ENCODE measurements around the gene DEPDC1B. TPM values are rescaled to one million over a fixed set of nuclear protein-coding genes. Genes with fewer than 3 reads are reported as not detected.
A peak's percentile ranks its signal among the peaks of the same experiment; 100 is the strongest.

The DEPDC1B gene
- total RNA-seq, 1 donor from 2014 or later: 21.4 TPM

GRCh38 chr5:60671899-60672692 lies 27.9 kb downstream of the DEPDC1B start:
- no peak overlapping the region for H3K4me3 ChIP-seq (ENCODE audit: low read depth, low read length)
- DNase-seq (ENCODE audit: low read depth): no peak
- no peak for TF ChIP-seq CTCF (conservative IDR thresholded peaks at IDR 0.05; ENCODE audit: low read depth, low read length)

GRCh38 chr5:60670749-60671148 lies 29.2 kb downstream of the DEPDC1B start:
- DNase-seq (ENCODE audit: low read depth): no peak
- H3K4me3 ChIP-seq (ENCODE audit: low read depth, low read length): no peak overlapping the region
- TF ChIP-seq CTCF (conservative IDR thresholded peaks at IDR 0.05; ENCODE audit: low read depth, low read length): no peak

- DNase-seq (ENCODE audit: low read depth): no peak
- TF ChIP-seq CTCF (conservative IDR thresholded peaks at IDR 0.05; ENCODE audit: low read depth, low read length): peak; percentile 54
- H3K4me3 ChIP-seq (ENCODE audit: low read depth, low read length): no peak overlapping the region
These were observed 31.2 kb downstream of the DEPDC1B start for GRCh38 chr5:60668686-60669304.

GRCh38 chr5:60651872-60652620 lies 47.9 kb downstream of the DEPDC1B start:
- TF ChIP-seq CTCF (conservative IDR thresholded peaks at IDR 0.05; ENCODE audit: low read depth, low read length): no peak
- no peak overlapping the region for H3K4me3 ChIP-seq (ENCODE audit: low read depth, low read length)
- peak; percentile 72 for DNase-seq (ENCODE audit: low read depth)

GRCh38 chr5:60649288-60649917 lies 50.6 kb downstream of the DEPDC1B start:
- peak; percentile 29 for DNase-seq (ENCODE audit: low read depth)
- TF ChIP-seq CTCF (conservative IDR thresholded peaks at IDR 0.05; ENCODE audit: low read depth, low read length): peak; percentile 76
- H3K4me3 ChIP-seq (ENCODE audit: low read depth, low read length): no peak overlapping the region

GRCh38 chr5:60648175-60648574 lies 51.8 kb downstream of the DEPDC1B start:
- H3K4me3 ChIP-seq (ENCODE audit: low read depth, low read length): no peak overlapping the region
- no peak for DNase-seq (ENCODE audit: low read depth)
- no peak for TF ChIP-seq CTCF (conservative IDR thresholded peaks at IDR 0.05; ENCODE audit: low read depth, low read length)
